ENCODE results near the gene CCDC57.

- TF ChIP-seq EZH2 (IDR thresholded peaks at IDR 0.05; ENCODE audit: insufficient read depth, poor library complexity, severe bottlenecking) (no peak), EZH2phosphoT487 (IDR thresholded peaks at IDR 0.05; ENCODE audit: insufficient read depth, low read depth) (no peak)
Measured at GRCh38 chr17:82070611-82071010, 142.0 kb downstream of the CCDC57 start.
